Tibial nerve (tissue), 3 donors: ENCODE data around the gene THSD4.

Experiments
- CTCF ChIP-seq, 5 experiments: fragments of 200-600 bp in 3 of 5; fragments of 450-650 bp in 2 of 5; sonication (generic) in 3 of 5; IDR thresholded peaks; one replicate each; pipeline ENCODE4 v1.5.1; 2016 to 2019; ENCODE audit warnings: antibody characterized with exemption in 5 of 5, mild to moderate bottlenecking in 3 of 5, moderate library complexity in 2 of 5
- POLR2A ChIP-seq, 2 donors: fragments of 450-650 bp; IDR thresholded peaks; one replicate each; pipeline ENCODE4 v1.6.1; 2017; ENCODE audit warnings: antibody characterized with exemption in 2 of 2, mild to moderate bottlenecking in 2 of 2, moderate library complexity in 2 of 2

- TF ChIP-seq POLR2A (IDR thresholded peaks at IDR 0.05) (no peak), CTCF (IDR thresholded peaks at IDR 0.05) (no peak)
These were observed 226.7 kb downstream of the THSD4 start for GRCh38 chr15:71341811-71342550.
